H9 (cell line): ENCODE data around the gene EZH1. TPM values are rescaled to one million over a fixed set of nuclear protein-coding genes. Genes with fewer than 3 reads are reported as not detected.
A peak's percentile ranks its signal among the peaks of the same experiment; 100 is the strongest.

Experiments used
- DNase-seq: peaks from one replicate; pipeline ENCODE4 v3.0.0-alpha.2; 2017
- H2AFZ ChIP-seq: one replicate; pipeline ENCODE4 v1.6.1; 2013; ENCODE audit warnings: mild to moderate bottlenecking, low read length, control low read depth, moderate library complexity
- H2AK5ac ChIP-seq: 2 replicates; pipeline ENCODE4 v1.6.1; 2013; ENCODE audit warnings: low read length, control low read depth, mixed read lengths; ENCODE audit not compliant: insufficient read length
- H2BK120ac ChIP-seq: one replicate; pipeline ENCODE4 v1.6.1; 2013; ENCODE audit warnings: low read depth, mild to moderate bottlenecking, low read length, control low read depth, inconsistent platforms; ENCODE audit not compliant: poor library complexity, severe bottlenecking
- H2BK12ac ChIP-seq: 2 replicates; pipeline ENCODE4 v1.6.1; 2013; ENCODE audit warnings: low read length, control low read depth, mixed read lengths, low read depth; ENCODE audit not compliant: insufficient read length
- H2BK15ac ChIP-seq: 2 replicates; pipeline ENCODE4 v1.6.1; 2013; ENCODE audit warnings: low read depth, low read length, control low read depth
- H2BK20ac ChIP-seq: one replicate; pipeline ENCODE4 v1.6.1; 2013; ENCODE audit warnings: low read depth, mild to moderate bottlenecking, low read length, control low read depth, inconsistent platforms; ENCODE audit not compliant: poor library complexity, severe bottlenecking
- H2BK5ac ChIP-seq: 2 replicates; pipeline ENCODE4 v1.6.1; 2013; ENCODE audit warnings: low read length, control low read depth, mixed read lengths; ENCODE audit not compliant: insufficient read length
- H3K14ac ChIP-seq: 2 replicates; pipeline ENCODE4 v1.6.1; 2013; ENCODE audit warnings: low read length, control low read depth; ENCODE audit not compliant: insufficient read depth
- H3K18ac ChIP-seq: 2 replicates; pipeline ENCODE4 v1.6.1; 2013; ENCODE audit warnings: low read depth, mild to moderate bottlenecking, mixed read lengths, low read length, control low read depth; ENCODE audit not compliant: insufficient read length
- H3K23ac ChIP-seq: 2 replicates; pipeline ENCODE4 v1.6.1; 2013; ENCODE audit warnings: low read length, control low read depth, mixed read lengths, low read depth; ENCODE audit not compliant: insufficient read length
- H3K23me2 ChIP-seq: 2 replicates; pipeline ENCODE4 v1.6.1; 2013; ENCODE audit warnings: low read depth, mild to moderate bottlenecking, mixed read lengths, low read length, control low read depth; ENCODE audit not compliant: insufficient read length, poor library complexity, severe bottlenecking
- H3K27ac ChIP-seq: 2 replicates; pipeline ENCODE4 v1.5.1; 2013; ENCODE audit warnings: low read length, control low read depth, mixed read lengths, low read depth; ENCODE audit not compliant: insufficient read length
- H3K27me3 ChIP-seq: 2 replicates; pipeline ENCODE4 v1.6.1; 2013; ENCODE audit warnings: low read length, control low read depth, inconsistent platforms; ENCODE audit not compliant: insufficient read depth
- H3K4ac ChIP-seq: 2 replicates; pipeline ENCODE4 v1.6.1; 2013; ENCODE audit warnings: low read depth, mild to moderate bottlenecking, control low read depth, inconsistent platforms, low read length, moderate library complexity
- H3K4me1 ChIP-seq: 2 replicates; pipeline ENCODE4 v1.6.1; 2013; ENCODE audit warnings: low read length, control low read depth, inconsistent platforms; ENCODE audit not compliant: insufficient read depth
- H3K4me2 ChIP-seq: 2 replicates; pipeline ENCODE4 v1.6.1; 2013; ENCODE audit warnings: low read length, control low read depth, mixed read lengths; ENCODE audit not compliant: insufficient read length, insufficient read depth
- H3K56ac ChIP-seq: 2 replicates; pipeline ENCODE4 v1.6.1; 2013; ENCODE audit warnings: low read depth, mild to moderate bottlenecking, mixed read lengths, low read length, control low read depth; ENCODE audit not compliant: insufficient read length
- H3K79me1 ChIP-seq: 2 replicates; pipeline ENCODE4 v1.6.1; 2013; ENCODE audit warnings: low read depth, mild to moderate bottlenecking, moderate library complexity, low read length, control low read depth, inconsistent platforms; ENCODE audit not compliant: insufficient read depth, poor library complexity, severe bottlenecking
- H3K79me2 ChIP-seq: 2 replicates; pipeline ENCODE4 v1.6.1; 2013; ENCODE audit warnings: low read length, control low read depth, inconsistent platforms; ENCODE audit not compliant: insufficient read depth
- H3K9ac ChIP-seq: 2 replicates; pipeline ENCODE4 v1.6.1; 2013; ENCODE audit warnings: low read length, control low read depth, mixed read lengths; ENCODE audit not compliant: insufficient read length; ENCODE audit errors: extremely low read depth
- H3K9me3 ChIP-seq: one replicate; pipeline ENCODE4 v1.6.1; 2013; ENCODE audit warnings: low read depth, low read length, inconsistent platforms; ENCODE audit not compliant: control insufficient read depth
- H3T11ph ChIP-seq: one replicate; pipeline ENCODE4 v1.6.1; 2013; ENCODE audit warnings: mild to moderate bottlenecking, low read length, control low read depth, inconsistent platforms
- H4K20me1 ChIP-seq: one replicate; pipeline ENCODE4 v1.6.1; 2013; ENCODE audit not compliant: control insufficient read depth, insufficient read length, insufficient read depth
- H4K5ac ChIP-seq: 2 replicates; pipeline ENCODE4 v1.6.1; 2013; ENCODE audit warnings: low read depth, mild to moderate bottlenecking, mixed read lengths, low read length, control low read depth; ENCODE audit not compliant: insufficient read length
- H4K8ac ChIP-seq: replicated peaks from 2 replicates; pipeline ENCODE4 v1.6.1; 2013; ENCODE audit warnings: low read length, control low read depth, mixed read lengths, low read depth; ENCODE audit not compliant: insufficient read length
- H4K91ac ChIP-seq: 2 replicates; pipeline ENCODE4 v1.6.1; 2013; ENCODE audit warnings: low read depth, mild to moderate bottlenecking, moderate library complexity, mixed read lengths, low read length, control low read depth; ENCODE audit not compliant: insufficient read length
- H3K27ac Mint-ChIP-seq, 3 experiments: 2 replicates in 2 of 3; 3 replicates in 1 of 3; pipeline ENCODE4 v1.8.0; 2020 to 2021; ENCODE audit warnings: mixed read lengths in 3 of 3, mild to moderate bottlenecking in 1 of 3, moderate library complexity in 1 of 3
- H3K27me3 Mint-ChIP-seq: 2 replicates; pipeline ENCODE4 v1.8.0; 2021; ENCODE audit warnings: low read depth, mild to moderate bottlenecking, moderate library complexity, mixed read lengths
- H3K36me3 Mint-ChIP-seq, 3 experiments: 2 replicates in 2 of 3; 3 replicates in 1 of 3; pipeline ENCODE4 v1.8.0; 2020 to 2021; ENCODE audit warnings: low read depth in 3 of 3, mixed read lengths in 3 of 3; ENCODE audit not compliant: insufficient read depth in 1 of 3
- H3K4me1 Mint-ChIP-seq, 2 experiments: 2 replicates each; pipeline ENCODE4 v1.8.0; 2020; ENCODE audit warnings: mixed read lengths in 2 of 2
- H3K4me3 Mint-ChIP-seq, 2 experiments: 2 replicates in 1 of 2; 3 replicates in 1 of 2; pipeline ENCODE4 v1.8.0; 2020 to 2021; ENCODE audit warnings: mild to moderate bottlenecking in 2 of 2, mixed read lengths in 2 of 2, moderate library complexity in 1 of 2
- H3K9me3 Mint-ChIP-seq, 2 experiments: 2 replicates in 1 of 2; 3 replicates in 1 of 2; pipeline ENCODE4 v1.8.0; 2020; ENCODE audit warnings: mild to moderate bottlenecking in 2 of 2, mixed read lengths in 2 of 2, moderate library complexity in 1 of 2
- CTCF ChIP-seq: fragments of 200-600 bp; sonication (generic); conservative IDR thresholded peaks from 3 replicates; pipeline ENCODE4 v1.8.0; 2021; ENCODE audit warnings: antibody characterized with exemption, mild to moderate bottlenecking
- WGBS: extraction: QIAGEN DNeasy Blood & Tissue Kit; methylation state at CpG from one replicate; pipeline ENCODE4 v1.1.7; 2013; ENCODE audit warnings: missing lambda C conversion rate, low lambda C conversion rate, mixed read lengths; ENCODE audit not compliant: insufficient read length; ENCODE audit errors: extremely low coverage; 5-methylcytosine and 5-hydroxymethylcytosine counted together
- total RNA-seq: library from RNA; stranded (reverse); gene quantifications from 2 replicates; pipeline ENCODE4 v1.2.1, GENCODE V29; 2021

Gene EZH1
- total RNA-seq, 1 experiment from 2014 or later: 17.9 TPM

- no CpG with 5 or more reads among the region's 92 CpGs for WGBS
- Histone ChIP-seq H3K27ac (no peak within 1 kb of the TSS), H2BK5ac (no peak within 1 kb of the TSS), H2BK120ac (no peak within 1 kb of the TSS), H3K79me1 (no peaks in the 10 kb centered on the region), H2BK20ac (no peak within 1 kb of the TSS), H4K91ac (no peak within 1 kb of the TSS), H2BK15ac (no peak within 1 kb of the TSS), H3K79me2 (no peaks in the 10 kb centered on the region), H3T11ph (no peak within 1 kb of the TSS), H3K23ac (no peak within 1 kb of the TSS), H2AFZ (peak within 1 kb of the TSS; percentile 15), H3K4me2 (peak within 1 kb of the TSS; percentile 67), H3K9me3 (no peaks in the 10 kb centered on the region), H2AK5ac (no peak within 1 kb of the TSS), H4K5ac (no peak within 1 kb of the TSS), H2BK12ac (no peak within 1 kb of the TSS), H4K20me1 (no peaks in the 10 kb centered on the region), H3K4me1 (no peaks in the 10 kb centered on the region; the same call in 1 of the 2 replicates), H4K8ac (no peak within 1 kb of the TSS), H3K18ac (no peak within 1 kb of the TSS), H3K56ac (no peak within 1 kb of the TSS), H3K9ac (no peak within 1 kb of the TSS), H3K23me2 (peaks cover 6% of the 10 kb centered on the region), H3K4ac (no peak within 1 kb of the TSS), H3K14ac (no peak within 1 kb of the TSS), H3K27me3 (peaks cover 23% of the 10 kb centered on the region)
- no peak for TF ChIP-seq CTCF
- Mint-ChIP-seq H3K36me3 (peaks cover 0 to 1% (median 0%) of the 10 kb centered on the region in 3 experiments; a peak in 1 of 7 replicates), H3K9me3 (no peaks in the 10 kb centered on the region), H3K4me1 (peaks cover 18 to 25% of the 10 kb centered on the region in 2 experiments), H3K4me3 (peak within 1 kb of the TSS; percentile 61 to 75), H3K27me3 (peaks cover 50% of the 10 kb centered on the region), H3K27ac (no peak within 1 kb of the TSS)
- DNase-seq: no peak
Observed at GRCh38 chr17:42760652-42761581, 16.1 kb upstream of the EZH1 start, which contains the start of gene RAMP2. TSS of gene RAMP2 (plus strand) at chr17:42761227. CDS start at chr17:42761262, 35 bp downstream.
